GM12878 (cell line): Measurements from ENCODE around the gene ADAMTSL5. TPM values are rescaled to one million over a fixed set of nuclear protein-coding genes. Genes with fewer than 3 reads are reported as not detected.

Source experiments
- ATAC-seq: fragments of 200-7000 bp; cut with Tn5 transposase; 3 replicates; pipeline ENCODE4 v1.9.1; 2020; ENCODE audit warnings: mild to moderate bottlenecking, moderate library complexity
- BruUV-seq: library from RNA; stranded (reverse); fragments of 400-500 nt; replicated peaks from 2 replicates; lab custom pipeline; 2021; lab: Mats Ljungman, UMichigan
- CTCF ChIA-PET: fragments of 300-600 bp; sonication (Branson Sonifier 250); formaldehyde crosslinking; extraction: SDS; loops from one replicate; lab custom pipeline; 2021; ENCODE audit warnings: inconsistent platforms; lab: Yijun Ruan, JAX
- POLR2A ChIA-PET: fragments of 350-600 bp; formaldehyde crosslinking; extraction: SDS; loops from one replicate; lab custom pipeline; 2021; ENCODE audit warnings: inconsistent platforms; lab: Charles Lee
- RAD21 ChIA-PET: fragments of 300-600 bp; sonication (Branson Sonifier 250); formaldehyde crosslinking; loops from one replicate; lab custom pipeline; 2023; ENCODE audit warnings: antibody characterized with exemption; ENCODE audit not compliant: unreplicated experiment; lab: Charles Lee
- SMC1A ChIA-PET: fragments of 300-600 bp; sonication (Branson Sonifier 250); formaldehyde crosslinking; loops from one replicate; lab custom pipeline; 2023; ENCODE audit not compliant: unreplicated experiment, uncharacterized antibody; lab: Charles Lee
- DNase-seq: peaks from one replicate; pipeline ENCODE4 v3.0.0-alpha.2; 2011; ENCODE audit warnings: low read depth, low spot score
- FAIRE-seq: peaks from 3 replicates; lab custom pipeline; 2011; peaks lifted over from hg19 to GRCh38; lab: Jason Lieb, UNC
- H2AFZ ChIP-seq: 2 replicates; pipeline ENCODE4 v1.6.0; 2011; ENCODE audit warnings: low read depth, low read length, control low read depth; ENCODE audit not compliant: control insufficient read depth
- H3K27ac ChIP-seq: 2 replicates; pipeline ENCODE4 v1.5.1; 2011; ENCODE audit warnings: control low read depth; ENCODE audit not compliant: control insufficient read depth, insufficient read depth
- H3K27me3 ChIP-seq, 2 experiments: replicated peaks in 1 of 2; 2 replicates each; pipeline versions ENCODE4 v1.6.0 to v1.6.1; 2011; ENCODE audit warnings: low read length in 1 of 2; ENCODE audit not compliant: control insufficient read depth in 2 of 2, insufficient read depth in 2 of 2
- H3K36me3 ChIP-seq, 2 experiments: 2 replicates each; pipeline ENCODE4 v1.5.1; 2011; ENCODE audit warnings: low read length in 1 of 2; ENCODE audit not compliant: control insufficient read depth in 2 of 2, insufficient read depth in 2 of 2
- H3K4me1 ChIP-seq: 2 replicates; pipeline ENCODE4 v1.6.1; 2011; ENCODE audit warnings: mild to moderate bottlenecking, low read length, moderate library complexity, mixed read lengths; ENCODE audit not compliant: control insufficient read depth, insufficient read depth
- H3K4me2 ChIP-seq: 2 replicates; pipeline ENCODE4 v1.6.0; 2011; ENCODE audit warnings: control low read depth; ENCODE audit not compliant: control insufficient read depth, insufficient read depth
- H3K4me3 ChIP-seq: fragments of 200-600 bp; sonication (generic); 2 replicates; pipeline ENCODE4 v1.5.1; 2016
- H3K79me2 ChIP-seq: 2 replicates; pipeline ENCODE4 v1.6.0; 2011; ENCODE audit warnings: low read length; ENCODE audit not compliant: control insufficient read depth, insufficient read depth
- H3K9ac ChIP-seq: 2 replicates; pipeline ENCODE4 v1.8.0; 2011; ENCODE audit warnings: low read length, control low read depth, mixed read lengths; ENCODE audit not compliant: control insufficient read depth, insufficient read depth
- H3K9me3 ChIP-seq: replicated peaks from 3 replicates; pipeline ENCODE4 v1.5.1; 2011; ENCODE audit warnings: mild to moderate bottlenecking, low read length; ENCODE audit not compliant: control insufficient read depth, insufficient read depth
- H4K20me1 ChIP-seq: 2 replicates; pipeline ENCODE4 v1.6.0; 2011; ENCODE audit not compliant: control insufficient read depth, insufficient read depth
- BACH1 ChIP-seq: fragments of 450-650 bp; IDR thresholded peaks from 2 replicates; pipeline ENCODE4 v1.6.1; 2017; ENCODE audit warnings: mild to moderate bottlenecking, borderline replicate concordance
- BMI1 ChIP-seq: fragments of 450-650 bp; IDR thresholded peaks from 2 replicates; pipeline ENCODE4 v1.6.1; 2016; ENCODE audit warnings: mild to moderate bottlenecking, moderate library complexity, borderline replicate concordance
- DPF2 ChIP-seq: fragments of 450-650 bp; IDR thresholded peaks from 2 replicates; pipeline ENCODE4 v1.6.1; 2017; ENCODE audit warnings: mild to moderate bottlenecking
- FOXK2 ChIP-seq: fragments of 450-650 bp; IDR thresholded peaks from 2 replicates; pipeline ENCODE4 v1.6.1; 2017; ENCODE audit warnings: mild to moderate bottlenecking, moderate library complexity
- MTA2 ChIP-seq: fragments of 450-650 bp; IDR thresholded peaks from 2 replicates; pipeline ENCODE4 v1.6.1; 2016; ENCODE audit warnings: low read depth, mild to moderate bottlenecking, moderate library complexity
- NFXL1 ChIP-seq: fragments of 450-650 bp; IDR thresholded peaks from 2 replicates; pipeline ENCODE4 v1.6.1; 2017; ENCODE audit warnings: antibody characterized with exemption, mild to moderate bottlenecking, borderline replicate concordance
- RFX5 ChIP-seq: IDR thresholded peaks from 2 replicates; pipeline ENCODE4 v1.6.1; 2011; ENCODE audit warnings: low read depth, low read length, improper control_type of control experiment
- SREBF1 ChIP-seq: IDR thresholded peaks from 2 replicates; pipeline ENCODE4 v1.6.1; 2012; ENCODE audit warnings: mild to moderate bottlenecking, low read length
- STAT3 ChIP-seq: IDR thresholded peaks from 2 replicates; pipeline ENCODE4 v1.6.1; 2011; ENCODE audit warnings: low read depth, low read length, improper control_type of control experiment
- TCF12 ChIP-seq: IDR thresholded peaks from 2 replicates; pipeline ENCODE4 v1.6.1; 2011; ENCODE audit warnings: low read depth, mild to moderate bottlenecking, low read length
- ZBTB33 ChIP-seq: fragments of 450-650 bp; IDR thresholded peaks from 2 replicates; pipeline ENCODE4 v1.6.1; 2017; ENCODE audit warnings: mild to moderate bottlenecking
- WGBS: methylation state at CpG from one replicate; pipeline ENCODE4 v1.1.6; 2016; ENCODE audit warnings: low lambda C conversion rate; ENCODE audit not compliant: insufficient replicate concordance, insufficient coverage; ENCODE audit errors: missing lambda C conversion rate; 5-methylcytosine and 5-hydroxymethylcytosine counted together
- in situ Hi-C: fragments of 300-500 bp; cut with MboI; formaldehyde crosslinking; loops from 9 replicates; pipeline ENCODE4 v1.14.3; 2018; ENCODE audit warnings: mixed read lengths
- intact Hi-C: fragments of 100-400 bp; cut with micrococcal nuclease; formaldehyde crosslinking; loops from one replicate; pipeline ENCODE4 v1.14.2; 2022; ENCODE audit not compliant: unreplicated experiment
- polyA plus RNA-seq, 11 experiments: library from polyadenylated mRNA; depleted of rRNA in 4 of 11; unstranded in 6 of 11; stranded (reverse) in 5 of 11; fragments of >200 nt; fragmentation: Nextera tagmentation in 4 of 11; fragmentation: Illumina TruSeq in 1 of 11; extraction: Ambion mirVana in 4 of 11; extraction: Trizol in 1 of 11; gene quantifications; 1 replicate in 1 of 11; 2 replicates in 10 of 11; pipeline versions ENCODE4 v1.2.1 to v1.2.3, GENCODE V29; 2011 to 2016; ENCODE audit warnings: inconsistent platforms in 2 of 11, missing spikeins in 2 of 11, low read depth in 1 of 11
- total RNA-seq, 4 experiments: library from RNA; depleted of rRNA in 3 of 4; stranded (reverse); fragments of >200 nt in 3 of 4; fragmentation: Illumina TruSeq in 1 of 4; extraction: Trizol in 1 of 4; gene quantifications; 2 replicates each; pipeline versions ENCODE4 v1.2.1 to v1.2.3, GENCODE V29; 2013 to 2021
- TF ChIP-seq, protein P1 (sequence below): fragments of 450-650 bp; IDR thresholded peaks from 2 replicates; pipeline ENCODE4 v1.6.1; 2018; ENCODE audit warnings: mild to moderate bottlenecking, low read depth, moderate library complexity; ENCODE audit not compliant: partially characterized antibody
- TF ChIP-seq, protein P2 (sequence below): IDR thresholded peaks from 2 replicates; pipeline ENCODE4 v1.6.1; 2012; ENCODE audit warnings: low read depth, low read length, improper control_type of control experiment

Gene ADAMTSL5
- total and polyA plus RNA-seq, 10 of the 15 experiments (the other 5 are each of a cell fraction or from before 2014, with no cell fraction given) = 0.04 to 0.83 (median 0.32) TPM; not detected in 4

- 85% methylated on average over 34 of the region's 37 CpGs for WGBS
- no peak for TF ChIP-seq FOXK2
- no peak for TF ChIP-seq RFX5
- no peak for TF ChIP-seq NFXL1
- no peak for TF ChIP-seq SREBF1
- peak; percentile 99 for TF ChIP-seq DPF2
- TF ChIP-seq, protein P1, sequence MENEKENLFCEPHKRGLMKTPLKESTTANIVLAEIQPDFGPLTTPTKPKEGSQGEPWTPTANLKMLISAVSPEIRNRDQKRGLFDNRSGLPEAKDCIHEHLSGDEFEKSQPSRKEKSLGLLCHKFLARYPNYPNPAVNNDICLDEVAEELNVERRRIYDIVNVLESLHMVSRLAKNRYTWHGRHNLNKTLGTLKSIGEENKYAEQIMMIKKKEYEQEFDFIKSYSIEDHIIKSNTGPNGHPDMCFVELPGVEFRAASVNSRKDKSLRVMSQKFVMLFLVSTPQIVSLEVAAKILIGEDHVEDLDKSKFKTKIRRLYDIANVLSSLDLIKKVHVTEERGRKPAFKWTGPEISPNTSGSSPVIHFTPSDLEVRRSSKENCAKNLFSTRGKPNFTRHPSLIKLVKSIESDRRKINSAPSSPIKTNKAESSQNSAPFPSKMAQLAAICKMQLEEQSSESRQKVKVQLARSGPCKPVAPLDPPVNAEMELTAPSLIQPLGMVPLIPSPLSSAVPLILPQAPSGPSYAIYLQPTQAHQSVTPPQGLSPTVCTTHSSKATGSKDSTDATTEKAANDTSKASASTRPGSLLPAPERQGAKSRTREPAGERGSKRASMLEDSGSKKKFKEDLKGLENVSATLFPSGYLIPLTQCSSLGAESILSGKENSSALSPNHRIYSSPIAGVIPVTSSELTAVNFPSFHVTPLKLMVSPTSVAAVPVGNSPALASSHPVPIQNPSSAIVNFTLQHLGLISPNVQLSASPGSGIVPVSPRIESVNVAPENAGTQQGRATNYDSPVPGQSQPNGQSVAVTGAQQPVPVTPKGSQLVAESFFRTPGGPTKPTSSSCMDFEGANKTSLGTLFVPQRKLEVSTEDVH = no peak
- TF ChIP-seq, protein P2, sequence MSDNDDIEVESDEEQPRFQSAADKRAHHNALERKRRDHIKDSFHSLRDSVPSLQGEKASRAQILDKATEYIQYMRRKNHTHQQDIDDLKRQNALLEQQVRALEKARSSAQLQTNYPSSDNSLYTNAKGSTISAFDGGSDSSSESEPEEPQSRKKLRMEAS = no peak
- no peak for TF ChIP-seq MTA2
- peak; percentile 65 for TF ChIP-seq ZBTB33
- TF ChIP-seq BMI1 = peak; percentile 65
- no peak for TF ChIP-seq STAT3
- TF ChIP-seq TCF12 = no peak
- TF ChIP-seq BACH1 = no peak
- FAIRE-seq (no peak), DNase-seq (no peak), ATAC-seq (no peak)
- Histone ChIP-seq H4K20me1 (no peaks in the 10 kb centered on the region), H3K9ac (no peak overlapping the region), H3K27me3 (no peaks in the 10 kb centered on the region), H3K36me3 (no peaks in the 10 kb centered on the region), H3K4me2 (no peak overlapping the region), H3K4me3 (no peak overlapping the region), H3K9me3 (no peaks in the 10 kb centered on the region), H3K4me1 (no peaks in the 10 kb centered on the region), H3K27ac (no peak overlapping the region), H3K79me2 (peaks cover 8% of the 10 kb centered on the region), H2AFZ (no peak overlapping the region)
- BruUV-seq = no TSS peak
- ChIA-PET POLR2A (no interaction called here), RAD21 (no interaction called here), CTCF (no interaction called here), SMC1A (no interaction called here)
- intact Hi-C loops = no loop called here
- in situ Hi-C loops = no loop called here
These were observed 30.3 kb downstream of the ADAMTSL5 start for GRCh38 chr19:1482361-1483130.
